HK-2 (cell line): ENCODE data around the gene RGS2.
A peak's percentile ranks its signal among the peaks of the same experiment; 100 is the strongest.

ENCODE experiments used
- DNase-seq: peaks from one replicate; pipeline ENCODE4 v3.0.0-alpha.2; 2018; ENCODE audit not compliant: unreplicated experiment

The RGS2 gene

GRCh38 chr1:192795916-192796618 is 12.8 kb upstream of the RGS2 start:
- DNase-seq, result no peak

- no peak for DNase-seq
These were observed 11.7 kb upstream of the RGS2 start for GRCh38 chr1:192797143-192797542.

GRCh38 chr1:192797891-192798290 is 10.9 kb upstream of the RGS2 start:
- DNase-seq, result no peak

GRCh38 chr1:192801451-192801850 is 7.4 kb upstream of the RGS2 start:
- no peak for DNase-seq

GRCh38 chr1:192802406-192802805 is 6.4 kb upstream of the RGS2 start:
- no peak for DNase-seq

GRCh38 chr1:192803501-192803900 is 5.3 kb upstream of the RGS2 start:
- no peak for DNase-seq

GRCh38 chr1:192805832-192806323 is 3.0 kb upstream of the RGS2 start:
- no peak for DNase-seq

- DNase-seq, result no peak
These were observed 1.4 kb upstream of the RGS2 start for GRCh38 chr1:192807211-192808162.

- no peak for DNase-seq
These were observed 699 bp upstream of the RGS2 start for GRCh38 chr1:192808163-192808517.

GRCh38 chr1:192809307-192810252 is 741 bp downstream of the RGS2 start:
- no peak for DNase-seq

GRCh38 chr1:192810253-192810880 is 1.5 kb downstream of the RGS2 start:
- DNase-seq, result no peak

- DNase-seq, result no peak
These were observed 2.2 kb downstream of the RGS2 start for GRCh38 chr1:192811006-192811405.

GRCh38 chr1:192811594-192812239 is 2.9 kb downstream of the RGS2 start:
- no peak for DNase-seq

GRCh38 chr1:192812420-192813209 is 3.8 kb downstream of the RGS2 start:
- no peak for DNase-seq

- no peak for DNase-seq
These were observed 6.0 kb downstream of the RGS2 start for GRCh38 chr1:192814805-192815204.

- DNase-seq, result no peak
These were observed 8.4 kb downstream of the RGS2 start for GRCh38 chr1:192817246-192817645.

- no peak for DNase-seq
These were observed 12.5 kb downstream of the RGS2 start for GRCh38 chr1:192821296-192821695.

GRCh38 chr1:192824511-192824910 is 15.7 kb downstream of the RGS2 start:
- no peak for DNase-seq

GRCh38 chr1:192826791-192827546 is 18.1 kb downstream of the RGS2 start:
- DNase-seq, result peak; percentile 26
